Measurements from ENCODE around the gene ZDHHC3. TPM values are rescaled to one million over a fixed set of nuclear protein-coding genes. Genes with fewer than 3 reads are reported as not detected.

Gene ZDHHC3
- total and polyA plus RNA-seq, 8 donors, result 86.8 to 134 (median 123) TPM

DNA sequence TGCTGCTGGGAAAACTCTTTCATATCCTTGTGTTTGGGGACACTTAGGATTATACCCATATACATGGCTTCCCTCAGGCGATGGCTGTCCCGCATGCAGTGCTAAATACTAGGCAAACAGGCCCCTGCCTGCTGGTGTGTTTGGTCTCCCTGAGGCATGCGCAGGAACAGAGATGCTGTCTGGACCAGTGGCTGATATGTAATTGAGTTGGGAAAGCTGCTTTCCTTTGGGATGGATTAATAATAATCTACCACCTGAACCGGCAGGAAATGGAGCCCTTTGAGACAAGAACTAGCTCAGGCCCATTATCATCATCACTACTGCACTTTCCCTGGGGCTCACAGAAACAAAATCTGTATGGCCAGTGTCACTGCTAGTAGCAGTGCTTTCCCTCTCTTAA, 18.0 kb downstream of the ZDHHC3 start:
- H3K4me3 ChIP-seq, result no peak overlapping the region

DNA sequence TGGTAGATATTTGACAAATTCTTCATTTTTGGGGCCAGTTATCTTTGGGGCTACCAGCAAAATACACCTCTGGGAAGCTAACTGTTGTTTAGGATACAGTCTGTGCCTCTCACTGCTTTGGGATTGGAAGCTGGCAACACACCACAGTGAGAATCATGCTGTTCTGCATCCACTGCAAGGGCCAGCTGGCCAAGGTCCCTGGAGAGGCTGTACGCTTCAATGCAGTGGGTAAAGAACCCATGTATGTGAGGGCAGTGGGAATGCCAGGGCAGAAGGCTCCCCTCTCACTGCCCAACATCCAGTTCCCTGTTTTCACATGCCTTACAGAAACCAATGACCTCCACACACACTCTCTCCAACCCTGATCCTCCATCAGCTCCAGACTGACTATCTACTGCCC, 20.1 kb downstream of the ZDHHC3 start:
- H3K4me1 ChIP-seq, result peaks cover 8 to 70% of the 10 kb centered on the region in 2 donors
- H3K9me3 ChIP-seq, result no peaks in the 10 kb centered on the region
- no peaks in the 10 kb centered on the region for H3K27me3 ChIP-seq
- intact Hi-C loops (cut with DNase I), result no loop called here
- H3K36me3 ChIP-seq, result peaks cover 0 to 32% of the 10 kb centered on the region in 2 donors
- H3K4me3 ChIP-seq, result no peak overlapping the region
- DNase-seq, result no peak
- no peak for ATAC-seq
- H3K27ac ChIP-seq, result peak overlapping the region in 1 of 2 donors; percentile 93
- TF ChIP-seq, protein P1, sequence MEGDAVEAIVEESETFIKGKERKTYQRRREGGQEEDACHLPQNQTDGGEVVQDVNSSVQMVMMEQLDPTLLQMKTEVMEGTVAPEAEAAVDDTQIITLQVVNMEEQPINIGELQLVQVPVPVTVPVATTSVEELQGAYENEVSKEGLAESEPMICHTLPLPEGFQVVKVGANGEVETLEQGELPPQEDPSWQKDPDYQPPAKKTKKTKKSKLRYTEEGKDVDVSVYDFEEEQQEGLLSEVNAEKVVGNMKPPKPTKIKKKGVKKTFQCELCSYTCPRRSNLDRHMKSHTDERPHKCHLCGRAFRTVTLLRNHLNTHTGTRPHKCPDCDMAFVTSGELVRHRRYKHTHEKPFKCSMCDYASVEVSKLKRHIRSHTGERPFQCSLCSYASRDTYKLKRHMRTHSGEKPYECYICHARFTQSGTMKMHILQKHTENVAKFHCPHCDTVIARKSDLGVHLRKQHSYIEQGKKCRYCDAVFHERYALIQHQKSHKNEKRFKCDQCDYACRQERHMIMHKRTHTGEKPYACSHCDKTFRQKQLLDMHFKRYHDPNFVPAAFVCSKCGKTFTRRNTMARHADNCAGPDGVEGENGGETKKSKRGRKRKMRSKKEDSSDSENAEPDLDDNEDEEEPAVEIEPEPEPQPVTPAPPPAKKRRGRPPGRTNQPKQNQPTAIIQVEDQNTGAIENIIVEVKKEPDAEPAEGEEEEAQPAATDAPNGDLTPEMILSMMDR (IDR thresholded peaks at IDR 0.05), result no peak

More for the DNA sequence above, 18.0 kb downstream of the ZDHHC3 start:
- Histone ChIP-seq H3K36me3 (peaks cover 0 to 32% of the 10 kb centered on the region in 2 donors), H3K27ac (no peak overlapping the region), H3K27me3 (no peaks in the 10 kb centered on the region), H3K9me3 (no peaks in the 10 kb centered on the region), H3K4me1 (peaks cover 8 to 85% of the 10 kb centered on the region in 2 donors)
- intact Hi-C loops (cut with DNase I), result no loop called here
- DNase-seq (no peak), ATAC-seq (no peak)
- TF ChIP-seq, protein P1 (IDR thresholded peaks at IDR 0.05), result no peak

DNA sequence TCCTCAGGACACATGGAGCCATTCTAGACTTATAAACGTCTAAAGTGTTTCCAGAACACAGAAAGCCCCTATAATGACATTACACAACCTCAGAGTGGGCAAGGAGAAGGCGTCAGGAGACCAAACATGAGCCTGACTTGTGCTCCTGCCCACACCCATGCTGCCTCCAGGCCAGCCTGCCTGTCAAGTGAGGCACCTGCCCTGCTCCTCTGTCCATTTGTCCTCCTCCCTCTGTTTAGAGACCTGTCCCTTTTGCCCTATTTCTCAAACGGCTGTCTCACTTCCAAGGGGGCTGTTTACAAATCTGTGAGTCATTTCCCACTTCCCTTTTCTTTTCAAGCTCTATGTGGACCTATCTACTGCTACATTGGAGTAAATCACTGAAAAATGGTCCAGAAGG, 21.0 kb downstream of the ZDHHC3 start:
- Histone ChIP-seq H3K9me3 (no peaks in the 10 kb centered on the region), H3K36me3 (peaks cover 0 to 32% of the 10 kb centered on the region in 2 donors), H3K27ac (peak overlapping the region; percentile 49 to 93), H3K4me1 (peaks cover 8 to 61% of the 10 kb centered on the region in 2 donors), H3K27me3 (no peaks in the 10 kb centered on the region), H3K4me3 (no peak overlapping the region)
- ATAC-seq, result peak; percentile 74
- TF ChIP-seq, protein P1 (IDR thresholded peaks at IDR 0.05), result no peak
- intact Hi-C loops (cut with DNase I), result no loop called here
- DNase-seq, result peak in 2 of 4 donors; percentile 61 to 81

DNA sequence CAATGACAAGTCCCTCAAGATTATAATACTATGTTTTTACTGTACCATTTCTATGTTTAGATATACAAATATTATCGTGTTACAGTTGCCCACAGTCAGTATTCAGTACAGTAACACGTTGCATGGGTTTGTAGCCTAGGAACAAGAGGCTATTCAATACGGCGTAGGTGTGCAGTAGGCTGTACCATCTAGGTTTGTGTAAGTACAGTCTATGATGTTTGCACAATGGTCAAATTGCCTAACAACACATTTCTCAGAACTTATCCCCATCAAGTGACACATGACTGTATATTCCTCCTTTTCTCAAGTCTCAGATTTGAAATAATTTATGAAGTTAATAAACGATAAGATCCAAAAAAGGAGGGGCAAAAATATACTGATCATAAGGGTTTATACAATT, 21.7 kb downstream of the ZDHHC3 start:
- Histone ChIP-seq H3K9me3 (no peaks in the 10 kb centered on the region), H3K4me3 (no peak overlapping the region), H3K36me3 (peaks cover 0 to 32% of the 10 kb centered on the region in 2 donors), H3K27me3 (no peaks in the 10 kb centered on the region), H3K4me1 (peaks cover 8 to 58% of the 10 kb centered on the region in 2 donors), H3K27ac (peak overlapping the region; percentile 49 to 93)
- intact Hi-C loops (cut with DNase I), result no loop called here
- TF ChIP-seq, protein P1 (IDR thresholded peaks at IDR 0.05), result no peak
- no peak for DNase-seq
- ATAC-seq, result peak; percentile 75

DNA sequence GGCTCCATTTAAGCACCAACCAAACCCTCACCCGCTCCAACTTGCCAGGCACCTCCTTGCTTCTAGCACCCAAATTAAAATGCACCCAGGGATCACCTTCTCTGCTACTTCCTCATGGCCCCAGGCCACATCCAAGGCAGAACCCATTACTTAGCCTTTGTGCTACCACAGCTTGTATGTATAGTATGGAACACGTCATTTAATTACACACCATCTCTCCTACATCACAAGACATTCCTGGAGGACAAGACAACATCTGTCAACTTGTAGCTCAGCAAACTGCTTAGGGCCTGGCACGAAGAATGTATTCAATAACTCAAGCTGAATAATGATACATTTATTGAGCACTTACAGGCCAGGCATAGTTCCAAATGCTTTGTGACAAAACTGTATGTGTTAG, 23.3 kb downstream of the ZDHHC3 start:
- H3K27ac ChIP-seq, result no peak overlapping the region
- H3K4me3 ChIP-seq, result no peak overlapping the region
- H3K9me3 ChIP-seq, result no peaks in the 10 kb centered on the region
- H3K4me1 ChIP-seq, result peaks cover 6 to 43% of the 10 kb centered on the region in 2 donors
- peaks cover 0 to 16% of the 10 kb centered on the region in 2 donors for H3K36me3 ChIP-seq
- intact Hi-C loops (cut with DNase I), result no loop called here
- DNase-seq (no peak), ATAC-seq (no peak)
- TF ChIP-seq, protein P1 (IDR thresholded peaks at IDR 0.05), result no peak
- no peaks in the 10 kb centered on the region for H3K27me3 ChIP-seq

Measured in left lung (tissue), 10 donors.